CD4-positive, alpha-beta memory T cell (primary cell): Measurements from ENCODE around the gene PCNA. TPM values are rescaled to one million over a fixed set of nuclear protein-coding genes. Genes with fewer than 3 reads are reported as not detected.

Experiments used
- CTCF ChIA-PET: fragments of 350-600 bp; sonication (Branson Sonifier 250); formaldehyde crosslinking; loops from one replicate; lab custom pipeline; 2021; ENCODE audit warnings: inconsistent platforms; ENCODE audit not compliant: partially characterized antibody; lab: Charles Lee
- POLR2A ChIA-PET: fragments of 350-600 bp; sonication (Branson Sonifier 250); formaldehyde crosslinking; loops from one replicate; lab custom pipeline; 2021; ENCODE audit not compliant: partially characterized antibody; lab: Charles Lee
- DNase-seq, 5 donors: peaks; one replicate each; pipeline versions ENCODE4 v3.0.0 to v3.0.0-alpha.2; 2020 to 2022; ENCODE audit warnings: mixed read lengths in 1 of 5
- H3K27ac ChIP-seq: one replicate; pipeline ENCODE4 v1.7.0; 2013; ENCODE audit warnings: low read depth, low read length
- H3K27me3 ChIP-seq: 2 replicates; pipeline ENCODE4 v1.7.0; 2013; ENCODE audit warnings: mild to moderate bottlenecking, low read length, moderate library complexity; ENCODE audit not compliant: insufficient read depth
- H3K36me3 ChIP-seq: 2 replicates; pipeline ENCODE4 v1.7.0; 2013; ENCODE audit warnings: mild to moderate bottlenecking, low read length, moderate library complexity; ENCODE audit not compliant: insufficient read depth
- H3K4me1 ChIP-seq: 2 replicates; pipeline ENCODE4 v1.7.0; 2013; ENCODE audit warnings: mild to moderate bottlenecking, low read length, moderate library complexity; ENCODE audit not compliant: insufficient read depth
- H3K4me3 ChIP-seq, 2 donors: one replicate each; pipeline ENCODE4 v1.7.0; 2013; ENCODE audit warnings: low read length in 2 of 2, mild to moderate bottlenecking in 1 of 2
- H3K9me3 ChIP-seq, 2 donors: one replicate each; pipeline ENCODE4 v1.7.0; 2013; ENCODE audit warnings: low read length in 2 of 2, control low read depth in 1 of 2; ENCODE audit not compliant: control insufficient read depth in 1 of 2
- H3K27ac Mint-ChIP-seq, 7 donors: one replicate each; pipeline ENCODE4 v1.8.0; 2020 to 2021; ENCODE audit warnings: mixed read lengths in 7 of 7, mild to moderate bottlenecking in 6 of 7, inconsistent platforms in 3 of 7, moderate library complexity in 3 of 7
- H3K27me3 Mint-ChIP-seq, 2 donors: one replicate each; pipeline ENCODE4 v1.8.0; 2020 to 2021; ENCODE audit warnings: mixed read lengths in 2 of 2
- H3K36me3 Mint-ChIP-seq, 2 donors: one replicate each; pipeline ENCODE4 v1.8.0; 2020 to 2021; ENCODE audit warnings: mixed read lengths in 2 of 2, inconsistent platforms in 1 of 2, mild to moderate bottlenecking in 1 of 2
- H3K4me1 Mint-ChIP-seq, 4 donors: one replicate each; pipeline ENCODE4 v1.8.0; 2020 to 2021; ENCODE audit warnings: mixed read lengths in 4 of 4, mild to moderate bottlenecking in 1 of 4
- H3K4me3 Mint-ChIP-seq, 8 donors: one replicate each; pipeline ENCODE4 v1.8.0; 2020 to 2021; ENCODE audit warnings: mixed read lengths in 8 of 8, mild to moderate bottlenecking in 7 of 8, moderate library complexity in 6 of 8, inconsistent platforms in 3 of 8
- H3K9me3 Mint-ChIP-seq, 8 donors: one replicate each; pipeline ENCODE4 v1.8.0; 2020 to 2021; ENCODE audit warnings: mixed read lengths in 8 of 8, mild to moderate bottlenecking in 5 of 8, inconsistent platforms in 3 of 8, moderate library complexity in 1 of 8
- intact Hi-C: fragments of 100-400 bp; cut with micrococcal nuclease; formaldehyde crosslinking; loops from one replicate; pipeline ENCODE4 v1.15.1; 2023
- polyA plus RNA-seq, 2 donors: library from polyadenylated mRNA; unstranded; fragments of 300-500 nt; fragmentation: Illumina TruSeq; gene quantifications; one replicate each; pipeline ENCODE4 v1.2.3, GENCODE V29; 2021
- total RNA-seq, 2 experiments: library from RNA; stranded (reverse); gene quantifications; one replicate each; pipeline ENCODE4 v1.2.3, GENCODE V29; 2021

Gene PCNA
- total and polyA plus RNA-seq, 4 experiments from 2014 or later: 60.0 to 71.9 (median 64.6) TPM

- Histone ChIP-seq H3K4me1 (peaks cover 28% of the 10 kb centered on the region), H3K27ac (no peak overlapping the region), H3K27me3 (no peaks in the 10 kb centered on the region), H3K9me3 (no peaks in the 10 kb centered on the region), H3K4me3 (no peak overlapping the region), H3K36me3 (no peaks in the 10 kb centered on the region)
- Mint-ChIP-seq H3K36me3 (peaks cover 12 to 14% of the 10 kb centered on the region in 2 donors), H3K27ac (peak overlapping the region in 4 of 7 donors; percentile 13 to 86 (median 62)), H3K27me3 (no peaks in the 10 kb centered on the region), H3K4me1 (peaks cover 56 to 85% (median 70%) of the 10 kb centered on the region in 4 donors), H3K4me3 (no peak overlapping the region), H3K9me3 (no peaks in the 10 kb centered on the region)
- no peak for DNase-seq
- intact Hi-C loops: no loop called here
- POLR2A ChIA-PET: no interaction called here
- CTCF ChIA-PET: interaction anchor here (1.0 to 1.7 kb wide), 4 partner anchors 10 to 49 kb away, joined by 3 to 7 read pairs (median 5); partner anchors contain the start of gene CDS2
Observed at GRCh38 chr20:5156675-5157448, 37.1 kb upstream of the PCNA start.

DNA sequence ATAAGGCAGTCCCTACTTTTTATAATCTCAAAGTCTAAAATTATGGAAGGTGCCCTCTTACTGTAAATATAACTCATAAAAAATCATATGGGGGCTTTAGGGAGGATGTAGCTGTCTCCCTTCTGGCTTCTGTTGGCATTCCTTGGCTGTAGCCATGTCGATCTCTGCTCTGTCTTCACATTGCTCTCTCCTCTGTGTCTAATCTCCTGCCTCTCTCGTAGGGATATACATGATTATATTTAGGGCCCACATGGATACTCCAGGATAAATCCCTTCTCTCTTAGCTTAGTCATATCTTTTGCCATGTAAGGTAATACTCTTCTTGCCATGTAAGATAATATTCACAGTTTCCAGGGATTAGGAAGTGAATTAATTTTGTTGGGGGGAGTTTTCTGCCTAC is 35.6 kb upstream of the PCNA start:
- no peaks in the 10 kb centered on the region for H3K9me3 ChIP-seq
- no peak overlapping the region for H3K27ac ChIP-seq
- peaks cover 14 to 15% of the 10 kb centered on the region in 2 donors for H3K36me3 Mint-ChIP-seq
- H3K4me3 ChIP-seq: no peak overlapping the region
- H3K27me3 Mint-ChIP-seq: no peaks in the 10 kb centered on the region
- no peak for DNase-seq
- H3K27ac Mint-ChIP-seq: peak overlapping the region in 2 of 7 donors; percentile 61 to 67
- H3K4me1 Mint-ChIP-seq: peaks cover 49 to 78% (median 64%) of the 10 kb centered on the region in 4 donors
- ChIA-PET POLR2A (no interaction called here), CTCF (interaction anchor here (1.1 to 1.8 kb wide), 3 partner anchors 10 to 68 kb away, joined by 3 to 6 read pairs (median 6); partner anchors contain the start of gene CDS2)
- H3K4me3 Mint-ChIP-seq: no peak overlapping the region
- peaks cover 31% of the 10 kb centered on the region for H3K4me1 ChIP-seq
- no peaks in the 10 kb centered on the region for H3K36me3 ChIP-seq
- intact Hi-C loops: no loop called here
- no peaks in the 10 kb centered on the region for H3K9me3 Mint-ChIP-seq
- no peaks in the 10 kb centered on the region for H3K27me3 ChIP-seq

- H3K9me3 ChIP-seq: no peaks in the 10 kb centered on the region
- peaks cover 36% of the 10 kb centered on the region for H3K4me1 ChIP-seq
- H3K27me3 ChIP-seq: no peaks in the 10 kb centered on the region
- POLR2A ChIA-PET: no interaction called here
- intact Hi-C loops: no loop called here
- Mint-ChIP-seq H3K9me3 (no peaks in the 10 kb centered on the region), H3K27ac (peak overlapping the region in 2 of 7 donors; percentile 17 to 22), H3K36me3 (peaks cover 14 to 15% of the 10 kb centered on the region in 2 donors), H3K4me3 (no peak overlapping the region), H3K27me3 (no peaks in the 10 kb centered on the region), H3K4me1 (peaks cover 46 to 78% (median 63%) of the 10 kb centered on the region in 4 donors)
- no peaks in the 10 kb centered on the region for H3K36me3 ChIP-seq
- no peak overlapping the region for H3K27ac ChIP-seq
- CTCF ChIA-PET: interaction anchor here (1.1 to 1.8 kb wide), 2 partner anchors 11 to 69 kb away, joined by 3 to 6 read pairs; no protein-coding TSS in a partner anchor
- H3K4me3 ChIP-seq: no peak overlapping the region
- no peak for DNase-seq
Observed at GRCh38 chr20:5154543-5154925, 34.8 kb upstream of the PCNA start.

DNA sequence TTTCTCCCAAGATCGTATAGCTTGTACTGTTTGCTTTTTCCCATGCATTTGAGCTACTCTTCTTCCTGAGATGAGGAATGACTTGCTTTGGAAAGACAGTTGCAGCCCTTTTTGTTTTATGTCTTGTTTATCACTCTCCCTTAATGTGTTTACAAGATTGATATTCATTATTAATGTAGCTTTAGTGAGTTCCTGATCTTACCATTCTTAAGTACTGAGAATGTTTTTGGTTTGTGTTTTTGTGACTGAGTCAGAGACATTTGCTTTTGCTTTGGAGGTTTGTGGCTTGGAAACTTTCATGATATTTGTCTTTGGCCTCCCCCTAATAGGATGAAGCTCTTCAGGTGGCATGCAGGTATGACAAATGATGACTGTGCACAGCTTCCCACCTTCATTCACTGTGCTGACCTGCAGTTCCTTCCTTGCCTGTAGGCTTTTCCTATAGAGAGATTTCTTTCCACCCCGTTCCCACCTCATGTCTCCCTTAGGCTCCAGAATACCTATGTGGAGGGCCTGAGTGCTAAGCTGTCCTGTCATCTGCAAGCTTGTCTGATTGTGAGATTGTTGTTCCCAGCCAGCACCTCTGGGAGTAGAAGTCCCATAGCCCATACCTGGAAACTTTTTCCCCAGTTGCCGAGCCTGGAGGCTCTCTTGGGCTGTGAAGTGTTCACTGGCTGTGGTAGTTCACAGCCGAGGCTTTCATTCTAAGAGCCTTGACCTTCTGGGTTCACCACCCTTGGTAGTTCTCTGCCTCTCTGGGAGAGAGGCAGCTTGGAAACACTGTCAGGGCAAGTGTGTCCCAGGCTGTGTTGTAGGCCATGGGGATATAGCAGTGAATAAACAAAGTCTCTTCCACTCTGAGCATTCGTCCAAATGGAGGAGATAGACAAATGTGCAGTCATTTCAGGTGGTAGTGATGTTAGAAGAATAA is 34.1 kb upstream of the PCNA start:
- POLR2A ChIA-PET: no interaction called here
- no peak overlapping the region for H3K4me3 ChIP-seq
- Mint-ChIP-seq H3K36me3 (peaks cover 14 to 15% of the 10 kb centered on the region in 2 donors), H3K4me1 (peaks cover 46 to 83% (median 66%) of the 10 kb centered on the region in 4 donors), H3K4me3 (no peak overlapping the region), H3K27me3 (no peaks in the 10 kb centered on the region), H3K9me3 (no peaks in the 10 kb centered on the region), H3K27ac (peak overlapping the region in 1 of 7 donors; percentile 17)
- no peak overlapping the region for H3K27ac ChIP-seq
- intact Hi-C loops: no loop called here
- no peaks in the 10 kb centered on the region for H3K9me3 ChIP-seq
- no peak for DNase-seq
- no peaks in the 10 kb centered on the region for H3K36me3 ChIP-seq
- H3K27me3 ChIP-seq: no peaks in the 10 kb centered on the region
- H3K4me1 ChIP-seq: peaks cover 36% of the 10 kb centered on the region
- CTCF ChIA-PET: no interaction called here

GRCh38 chr20:5153152-5153467 is 33.4 kb upstream of the PCNA start:
- H3K9me3 ChIP-seq: no peaks in the 10 kb centered on the region
- H3K9me3 Mint-ChIP-seq: no peaks in the 10 kb centered on the region
- no peaks in the 10 kb centered on the region for H3K36me3 ChIP-seq
- H3K4me3 Mint-ChIP-seq: no peak overlapping the region
- H3K4me3 ChIP-seq: no peak overlapping the region
- H3K27me3 Mint-ChIP-seq: no peaks in the 10 kb centered on the region
- peaks cover 14 to 15% of the 10 kb centered on the region in 2 donors for H3K36me3 Mint-ChIP-seq
- no peak overlapping the region for H3K27ac Mint-ChIP-seq
- peaks cover 36% of the 10 kb centered on the region for H3K4me1 ChIP-seq
- no peak for DNase-seq
- intact Hi-C loops: no loop called here
- POLR2A ChIA-PET: no interaction called here
- peaks cover 51 to 84% (median 69%) of the 10 kb centered on the region in 4 donors for H3K4me1 Mint-ChIP-seq
- H3K27ac ChIP-seq: no peak overlapping the region
- H3K27me3 ChIP-seq: no peaks in the 10 kb centered on the region
- CTCF ChIA-PET: no interaction called here

DNA sequence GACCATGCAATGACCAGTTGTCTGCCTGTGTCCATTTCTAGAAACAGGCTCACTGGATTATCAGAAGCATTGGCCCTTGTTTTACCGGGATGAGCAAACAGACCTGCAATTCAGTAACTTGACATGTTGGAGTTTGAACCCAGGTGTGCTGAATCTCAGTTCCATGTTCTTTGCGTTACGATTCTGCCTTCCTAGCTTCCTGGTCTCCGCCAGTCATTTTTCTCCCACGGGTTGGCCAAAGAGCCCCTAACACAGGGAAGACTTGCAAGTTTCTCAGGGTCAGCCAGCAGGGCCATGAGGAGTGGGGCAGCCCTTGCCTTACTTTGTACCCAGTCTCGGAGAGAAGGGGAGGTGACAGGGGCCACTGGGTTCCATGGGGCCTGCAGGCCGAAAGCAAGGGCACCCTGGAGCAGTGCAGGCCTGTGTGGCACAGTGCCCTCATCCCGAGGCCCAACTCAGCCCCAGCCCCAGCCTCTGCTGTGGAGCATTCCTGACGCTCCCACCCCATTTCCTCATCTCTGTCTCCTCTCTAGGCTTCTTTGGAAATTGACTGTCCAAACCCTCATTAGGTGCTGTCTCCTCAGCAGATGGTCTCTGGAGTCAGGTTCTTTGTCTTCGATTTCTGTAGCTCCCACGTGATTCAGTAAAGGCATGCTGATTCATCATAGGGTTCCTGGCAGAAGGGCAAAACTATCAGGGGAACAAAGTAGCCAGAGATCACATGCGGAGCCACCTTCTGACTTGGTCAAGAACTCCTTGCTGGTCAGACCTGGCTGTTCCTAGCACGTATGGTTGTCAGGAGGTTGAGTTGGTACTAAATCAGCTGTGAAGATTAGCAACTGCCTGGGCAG is 30.7 kb upstream of the PCNA start:
- Histone ChIP-seq H3K4me3 (no peak overlapping the region), H3K27ac (no peak overlapping the region), H3K36me3 (no peaks in the 10 kb centered on the region), H3K27me3 (no peaks in the 10 kb centered on the region), H3K4me1 (peaks cover 39% of the 10 kb centered on the region), H3K9me3 (no peaks in the 10 kb centered on the region)
- Mint-ChIP-seq H3K4me1 (peaks cover 47 to 86% (median 68%) of the 10 kb centered on the region in 4 donors), H3K27me3 (no peaks in the 10 kb centered on the region), H3K9me3 (no peaks in the 10 kb centered on the region), H3K36me3 (peaks cover 12 to 20% of the 10 kb centered on the region in 2 donors), H3K4me3 (peak overlapping the region in 1 of 8 donors; percentile 27), H3K27ac (peak overlapping the region in 3 of 7 donors; percentile 32 to 66 (median 37))
- DNase-seq: no peak
- ChIA-PET POLR2A (no interaction called here), CTCF (no interaction called here)
- intact Hi-C loops: no loop called here
